GM18511 (cell line): ENCODE measurements around the gene TNPO3.
"Not testable (repeated sequence)": the region's sequence is repeated elsewhere in the genome, so short reads cannot be mapped to it uniquely, and the experiment has no call there.

Experiments
- ATAC-seq: cut with Tn5 transposase; IDR thresholded peaks from one replicate; pipeline ENCODE4 v1.9.1; 2021; ENCODE audit warnings: mild to moderate bottlenecking, moderate library complexity; ENCODE audit not compliant: unreplicated experiment

TNPO3 gene

DNA sequence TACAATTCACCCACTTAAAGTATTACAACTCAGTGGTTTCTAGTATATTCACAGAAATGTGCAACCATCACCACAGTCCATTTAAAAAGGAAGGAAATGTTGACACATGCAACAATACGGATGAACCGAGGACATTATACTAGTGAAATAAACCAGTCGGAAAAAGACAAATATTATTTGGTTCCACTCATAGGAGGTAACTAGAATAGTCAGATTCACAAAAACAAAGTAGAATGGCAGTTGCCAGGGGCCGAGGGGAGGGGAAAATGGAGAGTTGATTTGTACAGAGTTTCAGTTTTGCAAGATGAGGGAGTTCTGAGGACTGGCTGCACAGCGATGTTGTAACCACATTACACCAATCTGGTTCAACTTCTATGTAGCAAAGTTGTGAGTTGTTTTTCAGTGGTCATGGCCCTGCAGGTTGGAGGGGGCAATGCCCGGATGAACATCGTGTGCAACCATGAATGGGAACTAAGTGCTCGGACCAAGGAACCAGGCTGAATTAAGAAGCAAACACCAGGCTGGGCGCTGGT is 17.6 kb upstream of the TNPO3 start:
- ATAC-seq: peak; percentile 43

DNA sequence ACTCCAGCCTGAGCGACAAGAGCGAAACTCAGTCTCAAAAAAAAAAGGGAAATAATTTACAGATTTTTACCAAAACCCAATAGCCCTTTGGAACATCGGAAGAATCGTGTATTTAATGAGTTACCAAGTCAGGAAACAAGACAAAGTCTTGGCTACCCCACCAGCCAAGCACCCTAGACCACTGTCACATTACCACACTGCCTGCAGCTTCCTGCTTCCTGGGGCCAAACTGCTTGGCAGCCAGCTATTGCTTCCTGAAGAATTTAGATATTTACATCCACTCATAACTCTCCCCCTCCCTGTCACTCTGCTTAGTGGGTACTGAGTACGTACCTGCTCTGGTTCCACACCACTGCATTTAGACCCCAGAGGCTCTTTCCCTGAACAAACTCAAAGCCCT is 14.1 kb upstream of the TNPO3 start:
- ATAC-seq: no peak

DNA sequence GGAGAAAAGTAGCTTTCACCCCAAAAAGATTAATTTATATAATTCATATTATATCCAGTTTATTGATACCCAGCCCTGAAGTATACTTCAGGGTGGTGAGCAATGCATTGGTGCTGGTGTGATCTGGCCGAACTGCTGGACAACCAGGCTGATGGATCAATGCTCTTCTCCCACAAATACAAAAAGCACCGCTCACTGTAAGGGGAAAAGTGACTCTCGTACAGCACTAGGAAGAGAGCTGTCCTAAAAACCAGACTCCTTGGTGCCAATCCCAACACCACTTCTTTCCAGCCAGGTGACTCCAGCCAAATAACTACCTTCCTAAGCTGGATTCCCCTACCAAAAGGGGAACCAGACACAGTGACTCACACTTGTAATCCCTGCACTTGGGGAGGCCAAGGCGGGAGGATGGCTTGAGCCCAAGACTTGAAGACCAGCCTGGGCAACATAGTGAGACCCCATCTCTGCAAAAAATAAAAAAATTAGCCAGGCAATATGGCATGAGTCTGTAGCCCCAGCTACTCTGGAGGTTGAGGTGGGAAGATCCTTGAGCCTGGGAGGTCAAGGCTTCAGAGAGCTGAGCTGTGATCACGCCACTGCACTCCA is 13.1 kb upstream of the TNPO3 start:
- ATAC-seq: no peak

DNA sequence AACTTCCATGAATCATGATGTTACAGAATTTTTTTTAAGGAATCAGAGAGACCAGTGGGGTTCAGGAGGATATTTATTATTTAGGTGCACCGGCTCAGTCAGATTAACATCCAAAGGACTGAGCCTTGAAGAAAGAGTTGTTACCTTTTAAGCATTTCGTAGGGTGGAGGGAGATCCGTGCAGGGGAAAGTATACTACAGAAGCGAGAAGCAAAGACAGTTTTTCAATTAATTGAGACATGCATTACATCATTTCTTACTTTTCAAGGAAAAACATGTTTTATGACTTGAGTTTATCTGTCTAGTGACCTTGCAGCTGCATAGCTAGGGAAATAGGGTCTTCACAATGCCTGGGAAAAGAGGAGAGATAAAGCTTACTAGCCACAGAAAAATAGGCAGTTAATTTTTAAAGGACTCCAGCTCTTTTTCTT is 12.2 kb upstream of the TNPO3 start:
- ATAC-seq: not testable (repeated sequence)

DNA sequence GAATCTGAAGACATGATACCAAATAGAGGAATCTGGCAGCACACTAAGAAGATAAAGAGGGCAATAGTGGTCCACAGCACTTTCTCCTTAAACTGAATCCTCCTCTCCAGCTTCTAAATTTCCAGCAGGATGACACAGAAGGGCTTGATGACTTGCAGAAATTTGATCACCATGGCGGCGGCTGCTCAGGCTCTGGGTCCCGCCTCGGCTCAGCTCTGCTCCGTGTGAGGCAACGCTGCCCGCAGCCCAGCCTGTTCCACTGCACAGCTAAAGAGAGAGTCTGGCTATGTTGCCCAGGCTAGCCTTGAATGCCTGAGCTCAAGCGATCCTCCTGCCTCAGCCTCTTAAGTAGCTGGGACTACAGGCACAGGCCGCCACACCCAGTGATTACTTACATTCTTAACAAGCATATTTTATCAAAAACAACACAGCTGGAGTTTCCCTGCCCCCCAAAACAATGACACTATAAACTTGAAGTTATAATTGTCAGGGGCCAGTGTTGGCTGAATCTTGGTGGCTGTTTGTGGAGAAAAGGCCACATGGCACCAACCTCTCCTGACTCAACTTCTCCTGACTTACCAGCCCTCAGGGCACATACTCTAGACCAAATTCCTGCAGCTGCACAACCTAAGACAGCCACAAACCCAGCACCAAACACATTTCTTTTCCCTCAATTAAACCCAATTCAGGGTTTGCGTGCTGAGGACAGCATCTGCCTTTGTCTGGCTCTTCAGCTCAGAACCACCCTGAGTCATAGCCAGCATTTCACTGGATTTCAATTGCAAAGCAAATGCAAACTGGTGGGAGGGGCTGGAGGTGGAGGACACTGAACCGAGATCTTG is 11.6 kb upstream of the TNPO3 start:
- ATAC-seq: no peak

DNA sequence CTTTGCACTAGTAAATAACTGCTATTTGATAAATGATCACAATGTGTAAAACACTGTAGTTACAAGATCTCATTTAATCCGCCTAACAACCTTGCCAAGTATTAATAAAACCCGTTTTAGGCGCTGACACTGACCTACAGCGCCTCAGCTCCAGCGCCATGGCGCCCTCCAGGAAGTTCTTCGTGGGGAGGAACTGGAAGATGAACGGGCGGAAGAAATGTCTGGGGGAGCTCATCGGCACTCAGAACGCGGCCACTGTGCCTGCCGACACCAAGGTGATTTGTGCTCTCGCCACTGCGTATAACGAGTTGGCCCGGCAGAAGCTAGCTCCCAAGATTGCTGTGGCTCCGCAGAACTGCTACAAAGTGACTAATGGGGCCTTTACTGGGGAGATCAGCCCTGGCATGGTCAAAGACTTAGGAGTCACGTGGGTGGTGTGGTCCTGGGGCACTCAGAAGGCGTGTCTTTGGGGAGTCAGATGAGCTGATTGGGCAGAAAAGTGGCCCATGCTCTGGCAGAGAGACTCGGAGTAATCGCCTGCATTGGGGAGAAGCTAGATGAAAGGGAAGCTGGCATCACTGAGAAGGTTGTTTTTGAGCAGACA is 1.1 kb upstream of the TNPO3 start:
- ATAC-seq: no peak

DNA sequence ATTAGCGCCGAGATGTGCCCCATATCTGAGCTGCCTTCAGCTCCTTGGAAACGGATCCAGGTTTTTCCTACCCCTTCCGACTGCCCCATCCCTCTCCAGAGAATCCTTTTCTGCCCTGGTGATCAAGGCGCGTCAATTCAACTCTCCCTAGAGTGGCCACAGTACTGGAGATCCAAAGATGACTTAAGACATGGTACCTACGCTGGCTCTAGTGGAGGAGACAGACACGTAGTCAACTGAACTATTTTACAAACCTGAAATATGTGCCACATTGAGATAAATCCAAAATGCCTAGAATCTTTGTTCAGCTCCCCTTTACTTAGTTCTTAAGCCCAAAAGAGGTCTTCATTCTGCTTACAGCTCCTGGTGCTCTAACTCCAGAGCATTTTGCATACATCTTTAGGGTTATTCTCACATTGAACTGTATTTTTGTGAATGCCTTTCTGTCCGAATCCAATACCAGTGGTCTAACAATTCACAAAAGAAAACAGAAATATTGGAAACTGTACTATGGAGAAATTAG is 444 bp upstream of the TNPO3 start:
- peak; percentile 34 for ATAC-seq

DNA sequence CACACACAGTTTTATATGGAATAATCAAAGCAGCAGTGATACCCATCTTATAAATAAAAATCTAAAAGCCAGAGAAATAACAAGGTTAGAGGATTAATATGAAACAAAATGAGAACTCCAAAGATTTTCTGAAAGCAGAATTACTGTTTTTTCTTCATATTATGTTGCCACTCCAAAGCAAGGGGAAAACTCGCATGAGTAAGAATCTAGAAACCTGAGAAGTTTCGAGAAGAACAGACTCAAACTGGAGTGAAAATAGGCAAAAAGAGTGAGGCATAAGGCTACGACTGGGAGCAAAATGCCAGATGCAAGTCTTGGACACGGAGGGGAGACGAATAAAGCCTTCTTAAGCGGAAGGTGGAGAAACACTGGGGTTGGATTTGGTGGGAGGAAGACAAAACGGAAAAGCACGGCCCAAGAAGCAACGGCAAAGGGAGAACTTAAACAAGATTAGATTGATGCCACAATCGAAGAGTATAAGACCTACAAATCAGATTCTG is 923 bp downstream of the TNPO3 start:
- no peak for ATAC-seq

DNA sequence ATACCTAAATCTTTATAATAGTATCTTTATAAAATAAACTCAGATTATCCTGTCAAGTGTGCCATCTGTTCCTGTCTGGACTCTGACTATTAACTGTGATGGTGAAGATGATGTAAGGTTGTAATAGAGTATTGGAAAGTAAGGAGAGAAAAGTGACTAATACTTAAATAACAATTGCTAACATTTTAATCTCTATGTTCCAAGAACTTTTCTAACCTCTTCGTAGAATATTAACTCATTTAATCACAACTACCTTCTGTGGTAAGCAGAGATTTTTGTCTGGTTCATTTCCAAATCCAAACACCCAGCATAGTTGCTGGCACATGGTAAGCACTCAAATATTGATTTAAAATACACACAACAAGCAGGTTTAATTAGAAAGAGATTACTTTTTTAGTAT is 2.5 kb downstream of the TNPO3 start:
- ATAC-seq: no peak

DNA sequence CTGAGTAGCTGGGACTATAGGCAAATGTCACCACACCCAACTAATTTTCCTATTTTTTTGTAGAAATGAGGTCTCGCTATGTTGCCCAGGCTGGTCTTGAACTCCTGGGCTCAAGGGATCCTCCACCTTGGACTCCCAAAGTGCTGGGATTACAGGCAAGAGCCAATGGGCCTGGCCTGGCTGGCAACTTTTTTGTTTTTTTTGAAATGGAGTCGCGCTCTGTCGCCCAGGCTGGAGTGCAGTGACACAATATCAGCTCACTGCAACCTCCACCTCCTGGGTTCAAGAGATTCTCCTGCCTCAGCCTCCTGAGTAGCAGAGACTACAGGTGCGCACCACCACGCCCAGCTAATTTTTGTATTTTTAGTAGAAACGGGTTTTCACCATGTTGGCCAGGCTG is 3.5 kb downstream of the TNPO3 start:
- not testable (repeated sequence) for ATAC-seq

DNA sequence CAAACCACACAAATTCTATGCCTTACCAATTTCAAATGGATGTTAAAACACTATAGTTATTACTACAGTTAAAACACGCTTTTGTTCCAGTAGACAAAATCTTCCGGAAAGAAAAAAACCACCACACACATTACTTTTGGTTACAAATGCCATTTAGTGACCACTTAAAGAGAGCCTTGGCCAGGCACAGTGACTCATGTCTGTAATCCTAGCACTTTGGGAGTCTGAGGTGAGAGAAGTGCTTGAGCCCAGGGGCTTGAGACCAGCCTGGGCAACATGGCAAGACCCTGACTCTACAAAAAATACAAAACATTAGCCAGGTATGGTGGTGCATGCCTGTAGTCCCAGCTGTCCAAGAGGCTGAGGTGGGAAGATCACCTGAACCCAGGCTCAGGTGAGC is 7.2 kb downstream of the TNPO3 start:
- no peak for ATAC-seq

DNA sequence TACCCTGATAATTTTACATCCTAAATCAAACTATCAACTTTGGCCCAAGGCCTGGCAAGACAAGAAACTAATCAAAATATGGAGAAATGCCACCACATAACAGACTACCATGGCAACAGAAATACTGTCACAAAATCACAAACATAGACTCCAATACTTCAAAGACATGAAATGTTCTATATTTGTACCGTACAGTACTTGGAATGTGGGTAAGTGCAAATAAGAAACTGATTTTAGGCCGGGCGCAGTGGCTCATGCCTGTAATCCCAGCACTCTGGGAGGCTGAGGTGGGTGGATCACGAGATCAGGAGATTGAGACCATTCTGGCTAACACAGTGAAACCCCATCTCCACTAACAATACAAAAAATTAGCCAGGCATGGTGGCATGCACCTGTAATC is 9.2 kb downstream of the TNPO3 start:
- no peak for ATAC-seq

DNA sequence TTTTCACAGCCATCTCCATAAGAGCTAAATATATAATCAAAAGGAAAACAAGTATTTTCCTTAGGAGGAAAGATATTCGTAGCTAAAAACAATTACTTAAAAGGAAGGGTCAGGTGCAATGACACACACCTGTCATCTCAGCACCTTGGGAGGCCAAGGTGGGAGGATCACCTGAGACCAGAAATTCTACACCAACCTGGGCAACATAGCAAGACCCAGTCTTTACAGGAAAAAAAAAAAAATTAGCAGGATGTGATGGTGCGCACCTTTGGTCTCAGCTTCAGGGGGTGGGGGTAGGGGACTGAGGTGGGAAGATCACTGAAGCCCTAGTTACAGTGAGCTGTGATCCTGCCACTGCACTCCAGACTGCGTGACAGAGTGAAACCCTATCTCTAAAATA is 11.9 kb downstream of the TNPO3 start:
- ATAC-seq: no peak

DNA sequence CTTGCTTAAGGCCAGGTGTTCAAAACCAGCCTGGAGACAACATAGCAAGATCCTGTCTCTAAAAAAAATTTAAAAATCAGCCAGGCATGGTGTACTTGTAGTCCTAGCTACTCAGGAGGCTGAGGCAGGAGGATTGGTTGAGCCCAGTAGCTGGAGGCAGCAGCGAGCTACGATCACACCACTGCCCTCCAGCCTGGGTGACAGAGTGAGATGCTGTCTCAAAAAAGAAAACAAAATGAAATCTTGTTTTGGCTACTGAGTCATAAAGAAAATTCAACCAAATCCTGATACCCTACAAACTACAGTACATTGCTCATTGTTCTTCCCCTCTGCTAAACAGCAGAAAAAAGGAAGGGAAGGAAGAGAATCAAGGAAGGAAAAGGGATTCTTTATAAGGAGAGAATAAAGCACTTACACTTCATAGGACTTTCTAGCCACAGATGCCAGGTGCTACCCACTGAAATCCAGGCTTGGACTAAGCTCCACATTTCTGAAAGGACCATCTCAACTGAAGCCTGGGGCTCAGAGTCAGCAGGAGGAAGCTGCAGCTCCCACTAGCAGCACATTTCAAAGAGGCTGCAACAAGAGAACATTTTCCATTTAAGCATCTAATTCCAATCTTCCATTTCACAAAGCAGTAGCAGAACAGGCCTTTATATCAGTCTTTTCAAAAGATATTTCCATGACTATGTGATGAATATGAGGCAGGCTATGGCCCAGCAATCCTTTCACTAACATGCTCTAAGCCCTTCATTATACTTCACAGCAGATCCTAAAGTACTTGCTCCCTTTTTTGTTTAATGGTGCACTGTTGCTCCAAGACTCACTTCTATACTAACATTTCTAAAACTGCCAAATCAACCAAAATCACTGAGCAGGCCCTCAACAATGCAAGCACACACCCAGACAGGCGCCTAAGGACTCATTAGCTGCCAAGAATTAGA is 13.5 kb downstream of the TNPO3 start:
- no peak for ATAC-seq

DNA sequence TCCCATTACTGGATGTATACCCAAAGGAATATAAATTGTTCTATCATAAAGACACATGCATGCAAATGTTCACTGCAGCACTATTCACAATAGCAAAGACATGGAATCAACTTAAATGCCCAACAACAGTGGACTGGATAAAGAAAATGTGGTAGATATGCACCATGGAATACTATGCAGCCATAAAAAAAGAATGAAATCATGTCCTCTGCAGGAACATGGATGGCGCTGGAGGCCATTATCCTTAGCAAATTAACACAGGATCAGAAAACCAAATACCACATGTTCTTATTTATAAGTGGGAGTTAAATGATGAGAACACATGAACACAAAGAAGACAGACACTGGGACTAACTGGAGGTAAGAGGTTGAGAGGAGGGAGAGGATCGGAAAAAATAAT is 16.4 kb downstream of the TNPO3 start:
- not testable (repeated sequence) for ATAC-seq

DNA sequence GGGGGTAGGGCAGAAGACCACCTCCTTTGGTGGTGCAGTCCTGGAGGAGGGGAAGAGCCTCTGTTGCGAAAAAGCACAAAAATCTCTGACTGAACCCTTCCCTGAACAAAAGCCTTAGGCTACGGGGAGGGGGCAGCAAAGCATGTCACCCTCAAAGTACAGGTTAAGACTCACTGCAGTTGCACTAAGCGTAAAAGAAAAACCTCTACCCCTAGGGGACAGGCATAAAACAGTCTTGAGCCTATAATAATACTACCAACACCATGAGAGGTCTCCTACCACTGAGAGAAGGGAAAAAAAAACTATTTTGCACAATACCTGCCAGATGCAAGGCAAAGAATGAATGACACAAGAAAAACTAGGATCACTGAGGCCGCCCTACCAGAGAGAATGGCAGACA is 17.3 kb downstream of the TNPO3 start:
- ATAC-seq: no peak

DNA sequence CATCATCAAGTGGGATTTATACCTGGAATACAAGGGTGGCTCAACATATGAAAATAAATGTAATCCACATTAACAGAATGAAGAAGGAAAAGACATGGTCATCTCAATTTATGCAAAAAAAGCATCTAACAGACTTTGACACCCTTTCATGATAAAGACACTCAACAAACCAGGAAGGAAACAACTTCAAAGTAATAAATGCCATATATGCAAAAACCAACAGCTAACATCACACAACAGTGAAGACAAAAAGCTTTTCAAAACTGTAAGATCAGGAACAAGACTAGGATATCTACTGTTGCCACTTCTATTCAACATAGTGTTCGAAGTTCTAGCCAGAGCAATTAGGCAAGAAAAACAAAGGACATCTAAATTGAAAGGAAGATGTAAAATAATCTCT is 22.9 kb downstream of the TNPO3 start:
- no peak for ATAC-seq

DNA sequence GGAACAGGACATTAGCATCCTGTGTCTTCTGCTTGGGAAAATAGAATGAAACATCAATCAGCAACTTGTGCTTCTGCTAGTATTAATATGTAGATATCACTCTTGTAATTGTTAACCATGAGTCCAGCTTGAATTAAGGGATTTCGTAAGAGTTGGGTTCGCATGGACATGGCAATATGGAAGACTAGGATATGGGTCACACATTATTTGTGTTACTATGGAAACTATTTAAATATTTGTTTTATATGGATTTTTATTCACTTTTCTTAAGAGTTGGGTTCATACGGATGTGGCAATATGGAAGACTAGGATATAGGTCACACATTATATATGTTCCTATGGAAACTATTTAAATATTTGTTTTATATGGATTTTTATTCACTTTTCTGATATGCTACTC is 24.5 kb downstream of the TNPO3 start:
- ATAC-seq: no peak

DNA sequence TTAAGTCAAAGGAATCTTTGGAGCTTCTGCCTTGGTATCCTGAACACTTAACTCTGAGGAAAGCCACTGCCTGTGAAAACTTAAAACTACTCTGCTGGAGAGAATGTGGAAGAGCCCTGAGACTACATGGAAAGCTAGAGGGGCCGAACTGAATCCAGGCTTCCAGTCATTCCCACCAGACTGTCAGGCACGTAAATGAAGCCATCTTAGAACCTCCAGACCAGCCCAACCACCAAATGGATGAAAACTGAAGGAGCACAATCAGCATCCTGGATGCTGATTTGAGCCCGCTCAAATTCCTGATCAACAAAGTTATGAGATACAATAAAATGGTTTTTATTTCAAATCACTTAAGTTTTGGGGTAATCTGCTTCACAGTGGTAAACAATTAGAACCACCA is 30.8 kb downstream of the TNPO3 start:
- ATAC-seq: no peak

DNA sequence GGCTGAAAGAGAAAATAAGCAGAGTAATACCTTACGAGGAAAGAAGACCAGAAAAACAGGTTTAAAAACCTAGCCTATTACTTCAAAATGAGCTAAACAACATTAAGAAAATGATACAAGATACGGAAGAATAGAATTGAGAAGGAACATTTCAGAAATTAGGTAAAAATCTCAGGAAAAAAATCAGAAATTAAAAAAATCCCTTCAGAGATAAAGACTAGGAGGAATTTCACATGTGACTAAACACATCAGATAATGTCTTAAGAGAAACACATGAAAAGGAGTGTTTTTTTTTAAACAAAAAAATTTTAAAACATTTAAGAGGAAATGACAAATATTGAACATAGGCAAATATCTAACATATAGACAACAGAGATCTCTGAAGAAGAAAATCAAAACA is 33.3 kb downstream of the TNPO3 start:
- ATAC-seq: no peak
